ENCODE results near the gene SNUPN.

DNA sequence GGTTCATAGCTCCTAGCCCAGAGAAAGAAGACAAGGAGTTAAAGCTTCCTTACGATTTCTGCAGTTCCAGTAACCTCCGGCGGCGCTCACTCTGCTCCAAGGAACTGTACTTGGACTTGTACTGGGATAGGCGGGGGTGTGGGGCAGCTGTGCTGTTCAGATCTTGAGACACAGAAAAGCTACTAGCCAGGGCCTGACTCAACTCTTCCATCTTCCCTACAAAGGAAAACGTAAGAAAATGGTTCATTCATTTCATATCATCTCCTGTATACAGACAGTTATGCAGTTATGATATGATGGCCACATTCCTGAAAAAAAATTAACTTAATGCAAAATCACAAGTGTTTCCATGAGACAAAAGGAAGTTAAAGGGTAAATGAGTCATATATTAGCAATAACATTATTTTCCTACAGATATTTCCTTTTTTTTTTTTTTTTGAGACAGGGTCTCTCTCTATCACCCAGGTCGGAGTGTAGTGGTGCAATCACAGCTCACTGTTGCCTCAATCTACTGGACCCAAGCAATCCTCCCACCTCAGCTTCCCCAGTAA lies 4.6 kb downstream of the SNUPN start:
- TF ChIP-seq, protein P1, sequence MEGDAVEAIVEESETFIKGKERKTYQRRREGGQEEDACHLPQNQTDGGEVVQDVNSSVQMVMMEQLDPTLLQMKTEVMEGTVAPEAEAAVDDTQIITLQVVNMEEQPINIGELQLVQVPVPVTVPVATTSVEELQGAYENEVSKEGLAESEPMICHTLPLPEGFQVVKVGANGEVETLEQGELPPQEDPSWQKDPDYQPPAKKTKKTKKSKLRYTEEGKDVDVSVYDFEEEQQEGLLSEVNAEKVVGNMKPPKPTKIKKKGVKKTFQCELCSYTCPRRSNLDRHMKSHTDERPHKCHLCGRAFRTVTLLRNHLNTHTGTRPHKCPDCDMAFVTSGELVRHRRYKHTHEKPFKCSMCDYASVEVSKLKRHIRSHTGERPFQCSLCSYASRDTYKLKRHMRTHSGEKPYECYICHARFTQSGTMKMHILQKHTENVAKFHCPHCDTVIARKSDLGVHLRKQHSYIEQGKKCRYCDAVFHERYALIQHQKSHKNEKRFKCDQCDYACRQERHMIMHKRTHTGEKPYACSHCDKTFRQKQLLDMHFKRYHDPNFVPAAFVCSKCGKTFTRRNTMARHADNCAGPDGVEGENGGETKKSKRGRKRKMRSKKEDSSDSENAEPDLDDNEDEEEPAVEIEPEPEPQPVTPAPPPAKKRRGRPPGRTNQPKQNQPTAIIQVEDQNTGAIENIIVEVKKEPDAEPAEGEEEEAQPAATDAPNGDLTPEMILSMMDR (IDR thresholded peaks at IDR 0.05): peak in 4 of 6 experiments; percentile 18 to 45 (median 28)
- TF ChIP-seq POLR2A (IDR thresholded peaks at IDR 0.05): no peak
